AG09319 (cell line): ENCODE measurements around the gene CDC42BPB.

ENCODE experiments used
- DNase-seq: peaks from one replicate; pipeline ENCODE4 v3.0.0-alpha.2; 2010; ENCODE audit warnings: low read depth; ENCODE audit errors: extremely low read depth
- TF ChIP-seq, protein P1 (sequence below): IDR thresholded peaks from 2 replicates; pipeline ENCODE4 v1.5.1; 2011; ENCODE audit warnings: low read depth, mild to moderate bottlenecking, inconsistent platforms, low read length, moderate library complexity

Gene CDC42BPB

DNA sequence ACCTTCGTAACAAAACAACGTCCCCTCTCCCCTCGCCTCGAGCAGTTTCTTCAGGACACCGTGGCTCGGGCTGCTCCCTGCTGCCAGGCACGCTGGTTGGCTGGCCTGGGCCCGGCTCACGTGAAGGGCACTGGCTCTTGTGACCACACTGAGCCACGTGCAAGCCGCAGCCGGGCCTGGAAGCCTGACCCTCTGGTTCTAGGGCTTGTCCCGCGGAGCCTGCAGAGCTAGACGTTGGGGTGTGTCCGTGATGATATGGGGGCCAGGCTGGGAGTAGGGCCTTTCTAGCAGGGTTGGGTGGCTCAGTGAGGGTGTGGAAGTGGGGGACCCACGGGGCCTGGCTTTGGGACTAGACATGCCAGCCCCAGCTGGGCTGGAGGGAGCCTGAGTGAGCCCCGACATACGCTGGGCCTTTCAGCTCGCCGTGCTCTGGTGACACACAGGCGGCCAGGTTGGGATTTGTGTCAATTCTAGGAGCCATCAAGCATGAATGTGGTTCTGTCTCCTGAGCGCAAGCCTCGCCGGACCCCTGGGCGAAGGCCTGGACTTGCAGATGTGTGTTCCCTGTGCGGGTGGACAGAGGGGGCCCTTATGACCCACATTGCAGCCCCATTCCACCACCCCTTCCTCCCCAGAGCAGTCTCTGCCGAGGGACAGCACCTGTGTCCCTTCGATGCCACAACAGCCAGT, 148.4 kb downstream of the CDC42BPB start:
- TF ChIP-seq, protein P1, sequence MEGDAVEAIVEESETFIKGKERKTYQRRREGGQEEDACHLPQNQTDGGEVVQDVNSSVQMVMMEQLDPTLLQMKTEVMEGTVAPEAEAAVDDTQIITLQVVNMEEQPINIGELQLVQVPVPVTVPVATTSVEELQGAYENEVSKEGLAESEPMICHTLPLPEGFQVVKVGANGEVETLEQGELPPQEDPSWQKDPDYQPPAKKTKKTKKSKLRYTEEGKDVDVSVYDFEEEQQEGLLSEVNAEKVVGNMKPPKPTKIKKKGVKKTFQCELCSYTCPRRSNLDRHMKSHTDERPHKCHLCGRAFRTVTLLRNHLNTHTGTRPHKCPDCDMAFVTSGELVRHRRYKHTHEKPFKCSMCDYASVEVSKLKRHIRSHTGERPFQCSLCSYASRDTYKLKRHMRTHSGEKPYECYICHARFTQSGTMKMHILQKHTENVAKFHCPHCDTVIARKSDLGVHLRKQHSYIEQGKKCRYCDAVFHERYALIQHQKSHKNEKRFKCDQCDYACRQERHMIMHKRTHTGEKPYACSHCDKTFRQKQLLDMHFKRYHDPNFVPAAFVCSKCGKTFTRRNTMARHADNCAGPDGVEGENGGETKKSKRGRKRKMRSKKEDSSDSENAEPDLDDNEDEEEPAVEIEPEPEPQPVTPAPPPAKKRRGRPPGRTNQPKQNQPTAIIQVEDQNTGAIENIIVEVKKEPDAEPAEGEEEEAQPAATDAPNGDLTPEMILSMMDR: no peak

DNA sequence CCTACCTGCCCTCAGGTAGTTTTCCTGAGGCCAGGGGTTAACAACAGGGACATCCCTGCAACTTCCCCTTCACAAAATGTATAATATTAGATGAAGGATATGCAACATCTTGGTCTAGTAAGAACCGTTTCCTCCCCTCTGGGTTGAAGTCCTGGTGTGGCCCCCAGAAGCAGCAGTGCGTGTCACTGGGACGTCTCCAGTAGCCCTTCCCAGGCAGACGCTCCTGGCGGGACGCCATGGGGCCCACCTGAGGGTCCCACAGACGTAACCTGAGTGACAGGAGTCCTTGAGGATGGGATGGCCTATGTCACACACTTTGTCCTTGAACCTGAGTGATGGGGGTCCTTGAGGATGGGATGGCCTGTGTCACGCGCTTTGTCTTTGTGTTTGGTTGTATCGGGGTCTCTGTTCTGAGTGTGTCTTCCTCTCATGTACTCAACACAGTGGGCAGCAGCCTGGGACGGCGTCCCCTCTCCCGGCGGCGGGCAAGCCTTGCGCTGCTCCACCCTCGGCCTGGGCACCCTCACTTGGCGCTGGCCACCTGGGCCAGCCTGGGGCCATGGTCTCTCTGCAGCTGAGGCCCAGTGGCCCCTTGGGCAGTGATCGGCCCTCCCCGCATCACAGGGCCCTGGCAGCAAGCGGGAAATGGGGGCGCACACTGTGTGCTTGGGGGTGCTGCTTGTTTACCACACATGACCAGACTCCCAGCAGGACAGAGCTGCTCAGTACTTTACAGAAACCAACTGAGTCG, 149.2 kb downstream of the CDC42BPB start:
- no peak for DNase-seq
- TF ChIP-seq, protein P1: no peak

More for the DNA sequence above, 148.4 kb downstream of the CDC42BPB start:
- DNase-seq: no peak

DNA sequence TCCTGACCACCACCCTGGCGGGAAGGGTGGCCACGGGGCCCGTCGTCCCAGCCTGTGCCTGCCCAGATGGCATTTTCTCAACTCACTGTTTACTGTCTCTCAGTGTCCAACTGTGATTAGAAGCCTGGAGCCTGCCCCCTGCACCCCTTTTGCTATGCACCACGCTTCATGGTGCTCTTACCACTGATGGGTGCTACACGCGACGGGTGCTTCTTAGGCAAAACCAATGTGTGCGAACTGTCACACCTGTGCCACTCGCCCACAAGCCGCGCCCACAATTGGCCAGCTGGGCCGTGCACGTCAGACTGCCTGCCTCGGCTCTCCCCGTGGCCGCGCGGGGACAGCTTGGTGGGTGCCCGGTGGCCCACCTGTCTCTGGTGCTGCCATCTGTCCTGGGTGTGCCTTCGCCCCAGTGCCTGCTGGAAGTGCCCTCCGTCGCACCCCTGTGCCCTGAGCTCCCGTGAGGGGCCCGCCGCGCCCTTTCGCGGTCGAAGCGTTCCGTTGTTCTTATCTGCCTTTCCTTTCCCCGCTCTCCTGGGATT, 150.0 kb downstream of the CDC42BPB start:
- no peak for DNase-seq
- TF ChIP-seq, protein P1: no peak

DNA sequence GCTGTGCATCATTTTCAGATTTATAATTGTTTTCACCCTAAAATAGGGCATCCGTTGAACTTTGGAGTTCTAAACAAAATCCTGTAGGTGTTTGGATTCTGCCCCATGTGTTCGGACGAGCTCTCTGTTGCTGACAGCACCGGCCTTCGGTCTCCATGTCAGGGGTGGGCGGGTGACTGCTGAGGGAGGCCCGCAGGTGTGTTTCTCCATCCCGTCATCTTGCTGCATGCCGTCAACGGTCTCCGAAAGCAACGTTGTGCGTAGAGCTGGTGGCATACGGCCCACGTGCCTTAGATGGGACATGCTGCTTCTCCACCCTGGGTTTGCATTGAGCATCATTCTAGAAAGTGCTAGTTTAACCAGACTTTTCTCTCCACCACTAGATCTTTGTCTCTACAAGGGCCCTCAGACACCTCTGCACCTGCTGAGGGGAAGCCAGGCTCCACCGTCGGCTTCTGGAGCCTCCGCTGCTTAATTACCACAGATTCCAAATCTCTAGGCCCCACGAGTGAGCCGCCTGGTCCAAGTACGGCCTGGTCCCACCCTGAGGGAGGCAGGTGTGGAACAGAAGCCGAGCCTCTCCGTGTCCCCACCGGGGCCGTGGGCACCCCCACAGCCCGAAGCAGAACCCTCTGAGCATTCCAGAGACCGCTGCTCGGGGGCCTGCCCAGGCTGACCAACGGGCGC, 150.6 kb downstream of the CDC42BPB start:
- no peak for DNase-seq
- TF ChIP-seq, protein P1: no peak

DNA sequence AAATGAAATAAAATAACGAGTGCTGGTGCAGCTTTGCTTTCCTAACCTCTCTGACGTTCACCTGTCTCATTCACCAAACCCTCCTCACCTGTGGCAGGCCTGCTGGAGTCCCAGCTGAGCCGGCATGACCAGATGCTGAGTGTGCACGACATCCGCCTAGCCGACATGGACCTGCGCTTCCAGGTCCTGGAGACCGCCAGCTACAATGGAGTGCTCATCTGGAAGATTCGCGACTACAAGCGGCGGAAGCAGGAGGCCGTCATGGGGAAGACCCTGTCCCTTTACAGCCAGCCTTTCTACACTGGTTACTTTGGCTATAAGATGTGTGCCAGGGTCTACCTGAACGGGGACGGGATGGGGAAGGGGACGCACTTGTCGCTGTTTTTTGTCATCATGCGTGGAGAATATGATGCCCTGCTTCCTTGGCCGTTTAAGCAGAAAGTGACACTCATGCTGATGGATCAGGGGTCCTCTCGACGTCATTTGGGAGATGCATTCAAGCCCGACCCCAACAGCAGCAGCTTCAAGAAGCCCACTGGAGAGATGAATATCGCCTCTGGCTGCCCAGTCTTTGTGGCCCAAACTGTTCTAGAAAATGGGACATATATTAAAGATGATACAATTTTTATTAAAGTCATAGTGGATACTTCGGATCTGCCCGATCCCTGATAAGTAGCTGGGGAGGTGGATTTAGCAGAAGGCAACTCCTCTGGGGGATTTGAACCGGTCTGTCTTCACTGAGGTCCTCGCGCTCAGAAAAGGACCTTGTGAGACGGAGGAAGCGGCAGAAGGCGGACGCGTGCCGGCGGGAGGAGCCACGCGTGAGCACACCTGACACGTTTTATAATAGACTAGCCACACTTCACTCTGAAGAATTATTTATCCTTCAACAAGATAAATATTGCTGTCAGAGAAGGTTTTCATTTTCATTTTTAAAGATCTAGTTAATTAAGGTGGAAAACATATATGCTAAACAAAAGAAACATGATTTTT, 151.9 kb downstream of the CDC42BPB start:
- no peak for DNase-seq
- TF ChIP-seq, protein P1: no peak

DNA sequence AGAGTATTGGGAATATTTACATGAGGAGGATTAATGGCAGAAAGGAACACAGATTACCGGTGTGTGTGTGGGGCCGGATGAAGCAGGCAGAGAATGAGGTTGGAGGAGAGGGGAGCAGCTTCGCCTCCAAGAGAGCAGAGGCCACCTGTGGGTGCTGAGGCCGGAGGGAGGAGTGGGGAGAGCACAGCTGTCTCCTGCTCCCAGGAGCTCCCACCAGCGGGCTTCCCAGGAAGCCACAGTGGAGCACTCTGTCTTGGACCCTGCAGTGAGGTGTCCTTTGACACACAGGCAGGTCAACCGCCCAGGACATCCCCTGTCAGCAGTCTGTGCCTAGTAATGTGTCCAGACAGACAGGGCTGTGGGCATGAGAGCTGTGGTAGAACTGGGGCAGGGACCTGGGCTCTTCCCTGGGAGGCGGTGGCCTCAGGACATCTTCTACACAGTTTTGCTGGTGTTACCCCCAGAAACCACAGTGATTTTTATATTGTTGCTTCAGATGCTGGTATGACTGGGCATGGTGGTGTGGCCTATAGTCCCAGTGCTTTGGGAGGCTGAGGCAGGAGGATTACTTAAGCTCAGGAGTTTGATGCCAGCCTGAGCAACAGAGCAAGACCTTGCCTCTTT, 153.3 kb downstream of the CDC42BPB start:
- no peak for DNase-seq
- TF ChIP-seq, protein P1: no peak
